GM03348 (cell line): ENCODE data around the gene ADCY3.

ENCODE experiments used
- DNase-seq: peaks from one replicate; pipeline ENCODE4 v3.0.0; 2012; ENCODE audit warnings: low spot score

ADCY3 gene

DNA sequence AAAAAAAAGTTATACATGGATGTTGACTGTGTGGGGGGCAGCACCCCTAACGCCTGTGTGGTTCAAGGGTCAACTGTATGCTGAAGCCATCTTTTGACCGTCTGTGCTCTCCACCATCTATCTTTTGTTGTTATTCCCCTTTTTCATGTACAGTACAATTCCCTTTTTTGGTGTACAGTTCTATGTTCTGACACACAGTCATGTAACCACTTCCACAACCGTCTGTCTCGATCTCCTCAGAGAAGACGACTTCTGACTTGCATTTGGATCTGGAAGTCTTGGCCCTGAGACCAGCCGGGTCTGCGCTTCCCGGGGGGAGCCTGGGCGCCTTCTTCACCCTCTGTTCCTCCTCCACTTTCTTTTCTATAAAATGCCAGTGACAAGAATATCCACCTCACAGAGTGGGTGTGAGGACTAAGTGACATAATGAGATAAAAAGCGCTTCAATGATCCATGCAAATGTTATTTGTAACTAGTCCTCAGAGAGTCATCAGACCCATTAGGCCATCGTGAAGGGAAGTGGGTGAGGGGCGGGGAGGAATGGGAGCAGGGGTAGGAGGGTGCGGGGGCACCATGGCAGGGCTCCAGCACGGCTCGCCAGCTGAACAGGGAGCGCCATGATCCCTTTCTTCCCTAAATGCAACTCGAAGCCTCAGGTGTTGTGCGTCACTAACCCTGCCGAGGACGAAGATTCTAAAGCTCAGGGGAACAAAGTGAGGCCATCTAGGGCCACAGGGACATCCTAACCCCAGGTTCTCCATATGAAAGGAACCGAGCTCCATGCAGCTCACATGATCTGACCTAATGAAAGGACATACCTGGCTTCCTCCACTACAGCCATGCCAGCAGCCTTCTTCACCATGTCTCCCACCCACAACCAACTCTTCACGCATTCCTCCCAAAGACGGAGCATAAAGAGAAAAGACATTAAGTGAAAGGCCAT, 16.6 kb downstream of the ADCY3 start:
- no peak for DNase-seq

DNA sequence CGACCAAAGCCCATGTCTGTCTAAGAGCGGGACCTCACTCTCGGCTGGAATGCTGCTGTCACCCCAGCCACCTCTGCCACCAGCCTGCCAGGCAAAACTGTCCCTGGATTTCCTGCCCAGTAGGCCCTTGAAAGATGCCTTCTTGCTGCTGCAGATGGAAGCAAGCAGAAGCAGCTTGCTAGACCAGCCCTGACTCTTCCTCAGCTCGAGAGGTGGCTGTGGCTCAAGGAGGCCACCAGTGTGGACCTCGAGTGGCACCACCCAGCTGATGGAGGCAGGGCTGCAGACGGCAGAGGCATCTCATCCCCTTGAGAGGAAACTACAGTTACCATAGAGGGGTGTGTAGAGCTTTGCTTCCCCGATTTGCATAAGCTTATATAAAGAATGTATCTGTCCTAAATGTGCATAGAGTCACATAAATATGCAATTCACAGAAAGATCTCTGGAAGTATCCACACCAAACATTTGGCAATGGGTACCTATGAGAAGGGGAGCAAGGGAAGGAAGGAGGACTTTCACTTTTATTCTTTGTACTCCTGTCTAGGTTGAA, 20.6 kb downstream of the ADCY3 start:
- DNase-seq, result no peak

DNA sequence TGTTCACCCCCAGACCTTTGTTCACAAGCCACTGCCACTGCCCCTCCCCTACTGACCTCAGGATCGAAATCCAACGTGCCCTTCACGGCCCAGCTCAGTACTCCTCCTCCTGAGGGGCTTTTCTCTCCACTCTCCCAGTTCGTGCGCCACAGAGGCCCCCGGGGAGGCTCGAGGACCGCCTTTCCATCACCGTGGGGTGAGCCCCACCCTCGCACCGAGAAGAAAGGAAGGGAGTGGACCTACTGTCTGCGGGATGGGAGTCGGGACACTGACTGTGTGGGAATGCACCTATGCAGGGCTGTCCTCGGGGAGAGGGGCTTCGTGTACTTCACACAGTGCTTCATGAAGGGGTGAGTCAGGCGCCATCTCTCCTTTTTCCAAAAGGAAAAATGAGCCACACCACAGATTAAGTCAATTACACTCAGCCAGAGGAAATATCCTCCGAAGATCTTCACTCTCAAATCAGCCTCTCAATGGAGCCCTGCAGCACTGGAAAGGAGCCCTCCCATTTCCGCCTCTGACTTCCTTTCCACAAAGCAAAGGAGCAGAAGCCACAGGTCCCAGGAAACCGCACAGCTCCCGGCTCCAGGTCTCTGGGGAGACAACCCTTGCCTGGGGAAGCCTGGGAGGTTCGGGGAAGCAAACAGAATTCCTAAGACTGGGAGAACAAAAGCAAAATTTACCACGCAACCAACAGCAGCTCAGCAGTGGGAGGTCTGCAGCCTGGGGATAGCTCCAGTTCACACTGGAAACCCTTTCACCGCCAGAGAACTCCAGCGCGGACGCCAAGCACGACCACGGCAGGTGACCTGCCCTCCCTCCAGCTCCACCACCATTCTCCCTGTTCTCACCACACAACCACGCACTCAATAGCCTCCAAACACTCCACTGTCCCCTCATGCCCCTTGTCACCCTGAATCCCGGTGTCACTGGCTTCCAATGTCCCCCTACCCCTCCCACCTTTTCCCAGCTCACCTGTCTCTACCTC, 21.6 kb downstream of the ADCY3 start:
- DNase-seq, result no peak

DNA sequence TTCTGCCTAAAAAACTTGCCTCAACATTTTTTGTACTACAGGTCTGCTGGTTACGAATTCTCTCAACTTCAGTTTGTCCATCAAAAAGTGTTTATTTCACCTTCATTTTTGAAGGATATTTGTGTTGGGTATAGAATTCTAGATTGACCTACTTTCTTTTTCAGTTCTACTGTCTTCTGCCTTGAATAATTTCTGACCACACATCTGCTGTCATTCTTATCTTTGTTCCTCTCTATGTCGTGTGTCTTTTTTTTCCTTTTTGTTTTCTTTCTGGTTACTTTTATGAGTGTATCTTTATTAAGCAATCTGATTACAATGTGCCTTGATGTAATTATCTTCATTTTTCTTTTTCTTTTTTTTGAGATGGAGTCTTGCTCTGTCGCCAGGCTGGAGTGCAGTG, 25.3 kb downstream of the ADCY3 start:
- no peak for DNase-seq

DNA sequence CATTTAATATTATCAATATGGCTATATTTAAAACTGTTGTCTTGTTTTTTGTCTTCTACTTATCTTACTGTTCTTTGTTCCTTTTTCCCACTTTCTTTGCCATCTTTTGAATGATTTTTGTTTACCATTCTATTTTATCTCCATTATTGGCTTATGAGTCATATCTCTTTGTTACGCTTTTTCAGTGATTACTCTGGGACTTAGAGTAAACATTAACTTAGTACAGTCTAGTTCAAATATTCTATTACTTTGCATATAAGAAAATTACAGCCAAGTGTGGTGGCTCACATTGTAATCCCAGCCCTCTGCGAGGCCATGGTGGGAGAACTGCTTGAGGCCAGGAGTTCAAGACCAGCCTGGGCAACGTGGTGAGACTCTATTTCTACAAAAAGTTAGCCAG, 26.1 kb downstream of the ADCY3 start:
- no peak for DNase-seq

DNA sequence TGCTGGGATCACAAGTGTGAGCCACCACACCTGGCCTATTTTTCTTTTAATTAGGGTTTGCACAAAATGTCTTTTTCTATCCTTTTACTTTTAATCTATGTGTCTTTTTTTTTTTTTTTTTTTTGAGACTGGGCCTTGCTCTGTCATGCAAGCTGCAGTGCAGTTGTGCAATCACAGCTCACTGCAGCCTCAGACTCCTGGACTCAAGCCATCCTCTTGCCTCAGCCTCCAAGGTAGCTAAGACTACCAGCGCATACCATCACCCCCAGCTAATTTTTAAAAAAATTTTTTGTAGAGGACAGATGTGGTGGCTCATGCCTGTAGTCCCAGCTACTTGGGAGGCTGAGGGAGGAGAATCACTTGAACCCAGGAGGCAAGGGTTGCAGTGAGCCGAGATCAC, 27.1 kb downstream of the ADCY3 start:
- no peak for DNase-seq

DNA sequence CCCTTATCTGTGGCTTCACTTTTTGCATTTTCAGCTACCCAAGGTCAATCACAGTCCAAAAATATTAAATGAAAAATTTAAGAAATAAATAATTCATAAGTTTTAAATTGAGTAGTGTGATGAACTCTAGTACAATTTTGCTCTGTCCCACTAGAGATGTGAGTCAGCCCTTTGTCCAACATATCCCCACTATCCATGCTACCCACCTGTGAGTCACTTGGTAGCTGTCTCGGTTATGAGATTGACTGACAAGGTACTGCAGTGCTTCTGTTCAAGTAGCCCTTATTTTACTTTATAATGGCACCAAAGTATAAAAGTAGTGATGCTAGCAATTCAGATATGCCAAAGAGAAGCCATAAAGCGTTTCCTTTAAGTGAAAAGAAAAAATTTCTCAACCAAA, 28.8 kb downstream of the ADCY3 start:
- no peak for DNase-seq

DNA sequence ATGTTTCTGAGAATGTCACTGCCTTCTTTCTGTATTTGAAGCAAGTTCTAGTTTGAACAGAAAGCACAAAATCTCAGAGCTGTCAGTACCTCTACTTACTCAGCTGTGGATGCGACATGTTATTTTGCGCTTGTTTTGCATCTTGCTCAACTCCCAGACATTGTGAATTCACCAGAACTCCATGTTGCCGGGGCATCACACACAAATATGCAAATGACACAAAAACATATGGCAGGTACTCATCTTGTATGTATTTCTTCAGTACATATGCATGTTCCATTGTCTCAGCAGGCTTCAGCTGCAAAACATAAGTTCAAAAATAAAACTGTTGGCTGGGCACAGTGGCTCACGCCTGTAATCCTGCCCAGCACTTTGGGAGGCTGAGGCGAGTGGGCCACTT, 30.8 kb downstream of the ADCY3 start:
- DNase-seq, result no peak

DNA sequence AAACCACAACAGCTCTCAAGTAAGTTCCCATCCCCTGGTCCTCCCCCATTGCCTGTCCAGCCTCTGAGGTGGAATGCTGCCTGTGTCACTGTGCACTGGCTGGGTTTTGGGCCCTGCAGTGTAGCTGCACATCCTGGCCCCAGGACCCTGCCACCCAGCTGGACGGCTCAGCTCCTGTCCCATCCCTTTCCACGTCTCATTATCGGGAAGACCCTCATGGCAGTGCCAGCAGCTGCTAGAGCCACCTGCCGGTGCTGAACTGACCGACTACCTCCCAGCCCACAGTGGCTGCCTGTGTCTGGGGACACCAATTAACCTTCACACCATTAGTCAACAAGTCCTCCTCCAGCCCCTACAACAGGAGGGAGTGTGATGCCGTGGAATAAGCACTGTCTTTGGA, 31.9 kb downstream of the ADCY3 start:
- DNase-seq, result no peak

DNA sequence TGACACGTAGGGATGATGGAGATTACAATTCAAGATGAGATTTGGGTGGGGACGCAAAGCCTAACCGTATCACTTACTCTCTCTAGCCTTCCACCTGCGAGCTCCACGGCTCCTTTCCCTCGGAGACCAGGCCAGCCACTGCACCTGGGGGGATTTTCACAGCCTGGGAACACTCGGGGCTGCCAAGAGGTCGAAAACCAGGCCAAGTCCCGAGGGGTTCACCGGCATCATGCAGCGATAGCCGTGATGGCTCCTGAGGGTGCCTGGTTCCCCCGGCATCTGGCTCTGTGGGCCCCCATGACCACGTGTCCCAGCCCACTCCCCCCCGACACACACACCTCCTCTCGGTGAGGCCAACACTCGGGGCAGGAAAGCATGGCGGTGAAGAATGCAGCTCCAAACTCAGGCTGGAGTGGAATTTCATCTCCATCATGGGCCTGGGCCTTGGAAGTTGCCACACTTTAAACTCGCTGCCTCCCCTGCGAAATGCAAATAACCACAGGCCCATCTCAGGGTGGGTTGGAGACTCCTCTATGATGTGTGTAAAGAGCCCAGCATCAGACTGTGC, 32.6 kb downstream of the ADCY3 start:
- DNase-seq, result no peak

DNA sequence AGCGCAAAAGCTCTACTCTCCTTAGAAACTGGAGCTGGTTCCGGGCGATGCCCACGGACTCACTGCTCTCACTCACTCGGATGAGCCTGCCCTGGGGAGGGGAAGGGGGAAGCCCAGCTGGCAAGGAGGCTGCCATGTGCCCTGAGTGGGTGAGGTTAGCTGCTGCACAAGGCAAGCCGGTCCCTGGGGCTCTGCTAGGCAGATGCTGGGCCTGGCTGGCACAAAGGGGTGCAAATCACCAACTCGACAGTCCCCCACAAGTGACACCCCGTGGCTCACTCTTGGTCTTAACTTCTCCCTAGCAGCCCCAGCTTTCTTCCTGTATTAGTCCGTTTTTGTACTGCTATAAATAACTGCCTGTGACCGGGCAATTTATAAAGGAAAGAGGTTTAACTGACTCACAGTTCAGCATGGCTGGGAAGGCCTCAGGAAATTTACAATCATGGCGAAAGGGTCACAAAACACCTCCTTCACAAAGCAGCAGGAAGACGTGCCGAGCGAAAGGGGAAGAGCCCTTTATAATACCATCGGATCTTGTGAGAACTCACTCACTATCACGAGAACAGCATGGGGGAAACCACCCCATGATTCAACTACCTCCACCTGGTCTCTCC, 33.2 kb downstream of the ADCY3 start:
- DNase-seq, result no peak

DNA sequence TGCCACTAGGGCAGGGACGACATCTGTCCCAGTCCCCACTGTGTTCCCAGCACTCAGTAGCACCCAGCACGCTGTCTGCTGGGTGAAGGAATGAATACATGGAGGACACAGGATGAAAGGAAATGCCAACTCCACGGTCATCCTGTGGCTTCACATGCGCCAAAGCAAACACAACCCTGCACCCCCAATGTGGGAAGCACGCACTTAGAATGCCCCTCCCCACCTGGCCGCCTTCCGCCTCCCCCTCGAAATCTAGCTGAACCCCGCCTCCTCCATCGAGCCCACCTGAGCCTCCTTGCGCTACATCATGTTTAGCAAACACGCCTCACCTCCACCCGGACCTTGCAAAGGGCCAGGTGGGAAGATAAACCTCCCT, 33.9 kb downstream of the ADCY3 start:
- no peak for DNase-seq

DNA sequence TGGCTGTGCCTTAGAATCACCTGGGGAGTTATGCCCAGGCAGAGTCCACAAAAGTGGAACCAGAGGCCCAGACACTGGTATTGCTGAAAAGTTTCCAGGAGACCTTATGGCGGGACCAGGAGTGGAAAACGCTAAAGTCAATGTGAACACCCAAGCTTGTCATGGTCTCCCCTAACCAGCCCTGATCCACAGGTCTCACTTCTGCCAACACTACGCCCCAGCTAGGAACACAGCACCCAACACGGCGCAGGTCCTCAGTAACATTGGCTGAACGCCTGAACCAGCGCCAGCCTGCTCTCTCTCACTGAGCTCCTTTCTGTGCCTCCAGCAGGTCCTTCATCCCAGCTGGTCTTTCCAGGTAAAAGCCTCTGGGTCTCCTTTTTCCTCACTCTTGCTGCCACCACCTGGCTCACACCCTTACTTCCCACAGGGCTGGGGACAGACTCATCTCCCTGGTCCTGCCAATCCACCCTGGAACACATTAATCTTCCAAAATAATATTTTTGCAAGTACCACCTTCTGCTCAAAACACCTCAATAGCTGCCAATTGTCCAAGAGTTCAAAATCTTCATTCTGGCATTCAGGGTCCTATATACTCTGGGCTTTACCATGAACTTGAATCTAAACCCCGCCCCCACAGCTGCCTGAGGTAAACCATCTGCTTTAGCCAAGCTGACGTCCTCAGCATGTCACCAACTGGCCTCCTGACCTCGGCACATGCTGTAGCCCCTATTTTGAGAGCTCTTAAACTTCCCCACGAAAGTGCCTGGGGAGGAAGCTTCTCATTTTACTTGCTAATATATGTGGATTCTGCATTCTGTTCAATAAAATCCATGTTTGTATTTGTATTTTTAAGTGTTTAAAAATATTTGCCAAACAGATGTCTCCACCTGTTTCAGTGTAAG, 34.6 kb downstream of the ADCY3 start:
- DNase-seq, result no peak

DNA sequence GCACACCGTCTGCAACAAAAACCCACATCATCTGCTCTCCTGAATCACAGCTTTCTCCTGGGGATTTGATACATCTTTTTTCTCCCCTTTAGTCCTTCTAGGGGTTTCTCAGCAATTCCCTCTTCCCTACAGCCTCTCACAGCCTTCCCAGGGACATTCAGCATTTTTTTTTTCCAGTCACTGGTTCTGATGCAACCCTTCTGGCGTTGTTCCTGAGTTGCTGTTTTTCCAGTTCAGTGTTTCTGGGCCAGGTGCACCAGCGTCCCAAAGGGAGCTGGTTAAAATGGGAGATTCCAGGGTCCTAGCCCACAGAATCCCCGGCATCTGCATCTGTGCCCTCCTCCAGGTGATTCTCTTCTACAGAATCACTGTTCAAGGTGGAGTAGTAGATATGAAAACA, 36.1 kb downstream of the ADCY3 start:
- peak; percentile 77 for DNase-seq

DNA sequence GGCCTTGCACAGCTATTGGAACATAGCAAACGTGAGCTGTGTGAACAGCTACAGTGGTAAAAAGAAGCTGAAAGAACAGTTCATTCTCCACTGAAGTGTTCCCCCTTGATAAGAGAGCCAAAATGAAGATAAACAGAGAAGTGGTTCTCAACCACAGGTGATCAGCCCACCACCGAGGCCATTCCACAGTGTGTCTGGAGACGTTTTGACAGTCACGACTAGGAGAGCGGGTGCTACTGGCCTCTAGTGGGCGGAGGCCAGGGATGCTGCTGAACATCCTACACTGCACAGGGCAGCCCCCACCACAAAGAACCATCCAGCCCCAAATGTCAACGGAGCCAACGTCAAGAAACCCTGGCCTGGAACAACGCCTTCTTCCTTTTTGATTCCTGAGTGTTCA, 38.4 kb downstream of the ADCY3 start:
- DNase-seq, result no peak

DNA sequence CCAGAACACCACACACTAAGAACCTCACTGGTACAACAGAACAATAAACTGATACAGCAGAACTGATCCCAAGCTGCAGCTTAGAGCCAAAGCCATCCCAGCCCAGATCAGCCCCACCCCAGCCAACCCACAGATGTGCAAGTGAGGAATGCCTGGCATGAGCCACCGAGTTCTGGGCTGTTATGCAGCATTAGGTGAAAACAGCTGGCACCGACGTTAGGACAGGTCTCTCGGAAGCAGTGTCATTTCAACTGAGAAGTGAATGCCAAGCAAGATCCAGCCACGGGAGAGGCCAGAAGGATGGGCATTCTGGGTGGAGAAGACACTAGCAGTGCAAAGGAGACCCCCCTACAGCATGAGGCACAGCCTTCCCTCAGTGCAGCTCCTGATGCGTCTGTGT, 38.9 kb downstream of the ADCY3 start:
- no peak for DNase-seq

DNA sequence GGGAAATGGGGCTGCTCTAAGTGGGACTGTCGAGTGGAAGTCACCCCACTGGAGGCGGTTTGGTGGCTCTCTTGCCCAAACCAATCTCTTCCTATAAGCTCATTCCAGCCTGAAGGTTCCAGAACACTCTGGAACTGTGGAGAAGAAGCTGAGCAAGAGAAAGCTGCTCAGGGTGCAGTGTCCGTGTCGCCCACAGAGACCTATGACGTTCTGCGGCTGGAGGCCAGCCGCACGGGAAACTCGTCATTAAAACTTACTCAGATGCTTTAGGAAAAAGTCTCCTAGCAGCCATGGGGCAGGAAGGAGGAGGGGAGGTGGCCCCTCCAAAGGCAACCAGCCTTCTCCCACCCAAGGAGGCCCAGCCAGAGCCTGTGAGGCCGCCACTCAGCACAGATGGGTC, 41.7 kb downstream of the ADCY3 start:
- no peak for DNase-seq

DNA sequence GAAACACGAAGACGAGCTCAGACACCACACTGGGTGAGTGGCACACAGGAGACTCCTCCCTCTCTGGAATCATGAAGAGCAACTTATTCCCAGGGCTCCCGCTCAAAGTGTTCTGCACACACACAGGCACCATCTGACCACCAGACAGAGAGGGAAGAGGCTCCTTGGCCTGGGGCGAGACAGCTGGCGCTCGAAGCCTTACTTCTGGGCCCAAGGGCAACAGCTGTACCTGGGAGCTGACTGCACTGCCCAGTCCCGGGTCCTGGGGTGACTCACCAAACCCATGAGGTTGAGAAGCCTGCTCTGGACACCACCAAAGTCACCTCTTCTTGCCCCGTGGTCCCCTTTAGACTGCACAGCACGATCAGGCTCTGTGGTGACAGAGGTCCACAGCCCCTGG, 42.4 kb downstream of the ADCY3 start:
- DNase-seq, result no peak

DNA sequence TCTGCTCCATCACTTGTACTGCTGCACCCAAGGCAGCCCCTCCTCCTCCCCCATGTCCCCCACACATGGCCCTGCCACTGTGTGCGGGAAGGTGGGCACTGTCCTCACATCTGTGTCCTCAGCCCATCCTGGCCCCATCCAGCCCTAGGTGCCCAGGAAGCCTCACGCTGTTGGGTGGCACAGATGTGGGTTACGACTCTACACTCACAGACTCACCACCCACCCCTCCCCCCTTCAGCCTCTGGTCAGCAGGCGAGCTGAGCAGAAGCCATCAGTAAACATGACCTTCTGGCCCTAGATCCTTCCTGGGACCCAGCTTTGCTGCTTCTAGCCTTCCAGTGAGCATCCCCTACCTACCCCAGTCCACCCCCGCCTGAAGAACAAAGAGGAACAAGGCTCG, 43.0 kb downstream of the ADCY3 start:
- no peak for DNase-seq

DNA sequence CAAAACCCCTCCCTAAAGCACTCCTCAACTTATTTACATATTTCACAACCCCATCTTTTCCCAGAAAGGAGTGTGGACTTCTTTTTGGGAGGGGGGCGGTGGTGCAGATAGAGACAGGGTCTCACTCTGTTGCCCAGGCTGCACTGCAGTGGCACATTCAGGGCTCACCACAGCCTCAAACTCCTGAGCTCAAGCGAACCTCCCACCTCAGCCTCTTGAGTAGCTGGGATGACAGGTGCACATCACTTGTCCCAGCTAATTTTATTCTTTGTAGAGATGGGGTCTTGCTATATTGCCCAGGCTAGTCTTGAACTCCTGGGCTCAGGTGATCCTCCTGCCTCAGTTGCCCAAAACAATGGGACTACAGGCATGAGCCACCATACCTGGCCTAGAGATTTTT, 44.1 kb downstream of the ADCY3 start:
- DNase-seq, result no peak

DNA sequence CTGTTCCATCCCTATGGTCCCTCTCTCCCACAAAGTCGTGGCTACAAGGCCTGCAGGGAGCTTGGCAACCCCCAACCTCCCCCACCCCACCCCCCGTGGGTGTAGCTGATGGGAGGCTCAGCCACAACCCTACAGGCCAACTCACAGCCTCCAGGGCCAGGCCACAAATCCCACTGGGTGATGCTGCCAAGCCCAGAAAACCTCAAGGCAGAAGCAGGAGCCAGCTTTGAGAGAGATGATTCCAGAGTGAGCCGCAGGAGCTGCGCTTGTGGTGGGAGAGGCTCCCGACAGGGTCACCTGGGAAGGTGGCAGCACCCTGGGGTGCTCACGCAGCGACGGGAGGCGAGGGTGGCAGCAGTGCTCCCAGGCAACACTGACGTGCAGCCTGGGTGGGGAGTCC, 44.8 kb downstream of the ADCY3 start:
- DNase-seq, result peak; percentile 62
